IPS-15b (cell line): Measurements from ENCODE around the gene ZNF8.
A peak's percentile ranks its signal among the peaks of the same experiment; 100 is the strongest.
"Not testable (repeated sequence)": the region's sequence is repeated elsewhere in the genome, so short reads cannot be mapped to it uniquely, and the experiment has no call there.

Experiments
- H3K27me3 ChIP-seq: one replicate; pipeline ENCODE4 v1.6.1; 2013; ENCODE audit warnings: low read length; ENCODE audit not compliant: control insufficient read depth, insufficient read depth
- H3K36me3 ChIP-seq: one replicate; pipeline ENCODE4 v1.6.1; 2013; ENCODE audit warnings: low read length; ENCODE audit not compliant: control insufficient read depth, insufficient read depth
- H3K4me1 ChIP-seq: one replicate; pipeline ENCODE4 v1.6.1; 2013; ENCODE audit warnings: mild to moderate bottlenecking, low read length; ENCODE audit not compliant: control insufficient read depth, insufficient read depth
- H3K4me3 ChIP-seq: one replicate; pipeline ENCODE4 v1.5.1; 2013; ENCODE audit warnings: low read depth, low read length
- H3K9ac ChIP-seq: one replicate; pipeline ENCODE4 v1.6.1; 2013; ENCODE audit warnings: low read depth, mild to moderate bottlenecking, low read length
- H3K9me3 ChIP-seq: one replicate; pipeline ENCODE4 v1.6.1; 2013; ENCODE audit warnings: mild to moderate bottlenecking, low read length; ENCODE audit not compliant: control insufficient read depth, insufficient read depth

ZNF8 gene

GRCh38 chr19:58338825-58339558 is 60.2 kb downstream of the ZNF8 start:
- Histone ChIP-seq H3K36me3 (peaks cover 4% of the 10 kb centered on the region), H3K4me3 (no peak overlapping the region), H3K27me3 (no peaks in the 10 kb centered on the region), H3K9me3 (no peaks in the 10 kb centered on the region), H3K9ac (no peak overlapping the region), H3K4me1 (no peaks in the 10 kb centered on the region)

- Histone ChIP-seq H3K9me3 (no peaks in the 10 kb centered on the region), H3K27me3 (peaks cover 7% of the 10 kb centered on the region), H3K9ac (no peak overlapping the region), H3K36me3 (no peaks in the 10 kb centered on the region), H3K4me1 (no peaks in the 10 kb centered on the region), H3K4me3 (no peak overlapping the region)
These were observed 66.8 kb downstream of the ZNF8 start for GRCh38 chr19:58345558-58345957.

GRCh38 chr19:58346961-58347929 is 68.5 kb downstream of the ZNF8 start:
- Histone ChIP-seq H3K27me3 (peaks cover 7% of the 10 kb centered on the region), H3K9ac (peak overlapping the region; percentile 66), H3K9me3 (no peaks in the 10 kb centered on the region), H3K36me3 (no peaks in the 10 kb centered on the region), H3K4me3 (peak overlapping the region; percentile 80), H3K4me1 (no peaks in the 10 kb centered on the region)

DNA sequence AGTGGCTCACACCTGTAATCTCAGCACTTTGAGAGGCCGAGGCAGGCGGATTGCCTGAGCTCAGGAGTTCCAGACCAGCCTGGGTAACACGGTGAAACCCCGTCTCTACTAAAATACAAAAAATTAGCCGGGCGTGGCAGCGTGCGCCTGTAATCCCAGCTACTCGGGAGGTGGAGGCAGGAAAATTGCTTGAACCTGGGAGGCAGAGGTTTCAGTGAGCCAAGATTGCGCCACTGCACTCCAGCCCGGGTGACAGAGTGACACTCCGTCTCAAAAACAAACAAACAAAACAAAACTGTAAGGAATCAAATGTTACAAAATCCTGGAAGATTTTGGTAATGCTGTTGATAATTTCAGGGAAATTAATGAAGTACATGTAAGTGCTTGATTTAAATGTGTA is 69.3 kb downstream of the ZNF8 start:
- not testable (repeated sequence) for H3K9me3 ChIP-seq, H3K4me1 ChIP-seq, H3K27me3 ChIP-seq, H3K36me3 ChIP-seq
- Histone ChIP-seq H3K9ac (peak overlapping the region; percentile 66), H3K4me3 (peak overlapping the region; percentile 71)

DNA sequence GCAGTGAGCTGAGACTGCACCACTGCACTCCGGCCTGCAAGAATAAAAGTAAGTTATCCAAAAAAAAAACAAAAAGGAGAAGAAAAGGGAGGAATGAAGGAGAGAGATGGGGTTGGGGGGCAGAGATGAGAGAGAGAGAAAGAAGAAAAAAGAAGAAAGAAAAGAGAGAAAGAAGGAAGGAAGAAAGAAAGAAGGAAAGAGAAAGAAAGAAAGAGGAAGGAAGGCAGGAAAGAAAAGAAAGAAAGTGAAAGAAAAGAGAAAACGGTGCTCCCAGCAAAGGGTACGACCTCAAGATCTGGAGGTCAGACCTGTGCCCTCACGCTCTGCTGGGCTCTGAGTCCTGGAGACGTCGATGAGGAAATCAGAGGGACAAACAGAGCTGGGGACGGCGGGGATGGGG is 70.8 kb downstream of the ZNF8 start:
- Histone ChIP-seq H3K4me1 (no peaks in the 10 kb centered on the region), H3K9me3 (no peaks in the 10 kb centered on the region), H3K36me3 (peaks cover 3% of the 10 kb centered on the region), H3K9ac (no peak overlapping the region), H3K4me3 (no peak overlapping the region), H3K27me3 (peaks cover 7% of the 10 kb centered on the region)

DNA sequence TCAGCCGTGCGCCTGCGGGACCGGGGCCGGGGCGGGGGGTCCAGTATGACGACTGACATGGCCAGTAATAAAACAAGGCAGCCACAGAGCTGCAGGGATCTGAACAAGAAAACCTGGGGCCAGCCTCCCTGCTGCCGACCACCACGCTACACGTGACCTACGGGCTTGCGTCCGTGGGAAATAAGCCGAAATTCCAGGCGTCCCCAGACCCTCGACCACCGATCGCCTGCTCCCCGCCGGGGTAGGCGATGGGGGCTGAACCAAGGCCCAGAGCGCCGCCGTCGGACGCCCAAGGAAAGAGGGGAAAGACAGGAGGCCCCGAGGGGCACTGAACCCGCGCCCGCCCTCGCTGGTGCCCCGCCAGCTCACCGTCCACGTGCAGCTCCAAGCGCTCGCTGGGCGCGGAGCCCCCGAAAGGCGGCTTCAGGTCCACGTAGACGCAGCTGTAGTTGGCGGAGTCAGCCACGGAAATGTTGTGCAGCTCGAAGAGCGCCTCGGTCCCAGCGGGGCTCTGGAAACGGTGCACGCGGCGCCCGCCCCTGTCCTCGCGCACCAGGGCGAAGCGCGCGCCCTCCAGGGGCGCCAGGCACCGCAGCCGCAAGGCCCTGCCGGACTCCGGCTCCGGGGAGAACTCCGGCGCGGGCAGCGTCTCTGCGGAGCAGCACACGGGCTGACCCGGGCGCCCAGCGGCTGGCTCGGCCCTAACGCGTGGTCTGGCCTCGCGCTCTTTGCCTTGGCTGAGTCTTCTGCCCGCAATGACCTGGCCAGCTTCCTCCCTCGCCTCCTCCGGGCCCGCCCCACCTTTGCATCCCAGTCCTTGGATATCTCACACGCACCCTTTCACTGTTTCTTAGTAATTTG is 71.5 kb downstream of the ZNF8 start:
- no peak overlapping the region for H3K4me3 ChIP-seq
- H3K27me3 ChIP-seq = peaks cover 7% of the 10 kb centered on the region
- H3K9me3 ChIP-seq = no peaks in the 10 kb centered on the region
- H3K9ac ChIP-seq = no peak overlapping the region
- H3K36me3 ChIP-seq = peaks cover 3% of the 10 kb centered on the region
- H3K4me1 ChIP-seq = no peaks in the 10 kb centered on the region

DNA sequence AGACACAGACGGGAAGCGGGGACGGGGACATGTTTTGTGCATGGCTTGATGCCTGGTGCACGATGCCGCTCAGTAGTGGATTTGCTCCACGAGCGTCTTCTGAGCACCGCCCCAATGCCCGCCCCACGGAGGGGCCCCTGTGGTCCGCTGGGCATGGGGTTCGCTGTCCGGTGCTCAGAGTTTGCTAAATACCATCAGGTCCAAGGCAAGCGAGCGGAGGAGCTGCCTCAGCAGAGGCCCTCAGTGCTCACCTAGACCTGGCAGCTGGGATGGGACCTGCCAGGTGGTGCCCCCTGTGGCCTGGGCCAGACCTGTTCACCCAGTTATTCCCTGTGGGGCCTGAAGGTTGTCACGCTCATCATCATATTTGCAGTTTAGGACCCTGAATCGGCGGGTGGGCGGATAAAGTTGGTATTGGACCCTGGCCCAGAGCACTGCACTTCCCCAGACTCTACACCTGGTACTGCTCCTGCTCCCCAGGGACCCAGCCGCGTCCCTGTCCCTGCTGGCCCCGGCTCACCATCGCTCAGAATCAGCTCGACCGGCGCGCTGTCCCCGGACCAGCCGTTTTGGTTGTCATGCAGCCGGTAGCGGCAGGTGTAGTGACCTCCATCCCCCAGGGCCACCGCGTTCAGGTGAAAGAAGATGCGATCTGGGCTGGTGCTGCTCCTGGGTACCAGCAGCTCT is 72.3 kb downstream of the ZNF8 start:
- Histone ChIP-seq H3K27me3 (peaks cover 7% of the 10 kb centered on the region), H3K4me1 (no peaks in the 10 kb centered on the region), H3K36me3 (peaks cover 3% of the 10 kb centered on the region), H3K9ac (no peak overlapping the region), H3K4me3 (no peak overlapping the region), H3K9me3 (no peaks in the 10 kb centered on the region)

GRCh38 chr19:58351558-58351878 is 72.8 kb downstream of the ZNF8 start:
- peaks cover 6% of the 10 kb centered on the region for H3K27me3 ChIP-seq
- no peaks in the 10 kb centered on the region for H3K9me3 ChIP-seq
- peaks cover 3% of the 10 kb centered on the region for H3K36me3 ChIP-seq
- no peak overlapping the region for H3K9ac ChIP-seq
- no peaks in the 10 kb centered on the region for H3K4me1 ChIP-seq
- H3K4me3 ChIP-seq = no peak overlapping the region

GRCh38 chr19:58351990-58352755 is 73.4 kb downstream of the ZNF8 start:
- Histone ChIP-seq H3K9ac (no peak overlapping the region), H3K4me3 (no peak overlapping the region), H3K36me3 (peaks cover 3% of the 10 kb centered on the region), H3K9me3 (no peaks in the 10 kb centered on the region), H3K4me1 (no peaks in the 10 kb centered on the region), H3K27me3 (no peaks in the 10 kb centered on the region)
